WERI-Rb-1 (cell line): ENCODE measurements around the gene SSTR4.

Source experiments
- DNase-seq: peaks from one replicate; pipeline ENCODE4 v3.0.0-alpha.2; 2020
- H3K27ac ChIP-seq: fragments of 250-450 bp; sonication (Bioruptor Pico); 2 replicates; pipeline ENCODE4 v1.5.1; 2020; ENCODE audit warnings: mild to moderate bottlenecking, moderate library complexity
- H3K27me3 ChIP-seq: fragments of 250-450 bp; sonication (Bioruptor Pico); 2 replicates; pipeline ENCODE4 v1.5.1; 2021; ENCODE audit warnings: mild to moderate bottlenecking, low read depth, moderate library complexity; ENCODE audit not compliant: insufficient read depth, severe bottlenecking
- H3K36me3 ChIP-seq: fragments of 250-450 bp; sonication (Bioruptor Pico); 2 replicates; pipeline ENCODE4 v1.5.1; 2020; ENCODE audit warnings: mild to moderate bottlenecking, moderate library complexity
- H3K4me3 ChIP-seq: 2 replicates; pipeline ENCODE4 v1.5.1; 2011; ENCODE audit warnings: low read depth, mild to moderate bottlenecking, control low read depth, low read length
- H3K9me3 ChIP-seq: fragments of 250-450 bp; sonication (Bioruptor Pico); 2 replicates; pipeline ENCODE4 v1.5.1; 2021; ENCODE audit warnings: mild to moderate bottlenecking, moderate library complexity; ENCODE audit not compliant: severe bottlenecking
- TF ChIP-seq, protein P1 (sequence below): IDR thresholded peaks from 2 replicates; pipeline ENCODE4 v1.5.1; 2011; ENCODE audit warnings: low read depth, mild to moderate bottlenecking, control low read depth, inconsistent platforms, low read length

Gene SSTR4

DNA sequence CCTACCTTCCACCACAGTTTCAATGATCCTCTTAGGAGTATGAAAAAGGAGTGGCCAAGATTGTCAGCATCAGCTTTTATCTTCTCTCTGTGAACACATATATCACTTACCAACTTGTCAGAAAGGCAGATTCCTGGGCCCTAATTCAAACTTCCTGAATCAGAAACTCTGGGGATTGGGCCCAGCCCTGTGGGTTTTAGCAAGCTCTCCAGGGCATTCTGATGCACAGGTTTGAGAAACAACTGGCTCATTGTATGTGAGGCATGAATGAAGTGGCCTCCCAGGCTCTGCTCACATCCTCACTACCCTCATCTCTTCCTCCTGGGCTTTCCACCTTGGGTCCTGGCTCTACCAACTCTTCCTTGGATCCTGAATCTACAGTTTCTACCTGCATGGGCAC is 27.5 kb downstream of the SSTR4 start:
- Histone ChIP-seq H3K36me3 (no peaks in the 10 kb centered on the region), H3K27me3 (peaks cover 82% of the 10 kb centered on the region), H3K4me3 (no peak overlapping the region), H3K27ac (no peak overlapping the region), H3K9me3 (no peaks in the 10 kb centered on the region)
- DNase-seq: no peak
- TF ChIP-seq, protein P1, sequence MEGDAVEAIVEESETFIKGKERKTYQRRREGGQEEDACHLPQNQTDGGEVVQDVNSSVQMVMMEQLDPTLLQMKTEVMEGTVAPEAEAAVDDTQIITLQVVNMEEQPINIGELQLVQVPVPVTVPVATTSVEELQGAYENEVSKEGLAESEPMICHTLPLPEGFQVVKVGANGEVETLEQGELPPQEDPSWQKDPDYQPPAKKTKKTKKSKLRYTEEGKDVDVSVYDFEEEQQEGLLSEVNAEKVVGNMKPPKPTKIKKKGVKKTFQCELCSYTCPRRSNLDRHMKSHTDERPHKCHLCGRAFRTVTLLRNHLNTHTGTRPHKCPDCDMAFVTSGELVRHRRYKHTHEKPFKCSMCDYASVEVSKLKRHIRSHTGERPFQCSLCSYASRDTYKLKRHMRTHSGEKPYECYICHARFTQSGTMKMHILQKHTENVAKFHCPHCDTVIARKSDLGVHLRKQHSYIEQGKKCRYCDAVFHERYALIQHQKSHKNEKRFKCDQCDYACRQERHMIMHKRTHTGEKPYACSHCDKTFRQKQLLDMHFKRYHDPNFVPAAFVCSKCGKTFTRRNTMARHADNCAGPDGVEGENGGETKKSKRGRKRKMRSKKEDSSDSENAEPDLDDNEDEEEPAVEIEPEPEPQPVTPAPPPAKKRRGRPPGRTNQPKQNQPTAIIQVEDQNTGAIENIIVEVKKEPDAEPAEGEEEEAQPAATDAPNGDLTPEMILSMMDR: no peak

DNA sequence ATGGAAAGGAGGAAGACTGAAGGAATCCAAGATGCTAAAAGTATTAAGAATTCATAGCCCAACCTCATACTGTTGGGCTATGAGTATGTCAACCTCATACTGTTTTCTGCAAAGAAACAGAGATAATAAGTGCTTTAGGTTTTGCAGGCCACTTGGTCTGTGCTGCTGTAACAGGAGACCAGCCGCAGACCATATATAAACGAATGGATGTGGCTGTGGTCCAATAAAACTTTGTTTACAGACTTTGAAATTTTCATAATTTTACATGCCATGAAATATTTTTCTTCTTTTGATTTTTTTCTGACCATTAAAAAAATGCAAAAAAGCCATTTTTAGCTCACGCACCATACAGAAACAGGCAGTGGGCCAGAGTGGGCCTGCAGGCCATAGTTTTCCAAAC is 28.1 kb downstream of the SSTR4 start:
- Histone ChIP-seq H3K9me3 (no peaks in the 10 kb centered on the region), H3K36me3 (no peaks in the 10 kb centered on the region), H3K27ac (no peak overlapping the region), H3K4me3 (no peak overlapping the region), H3K27me3 (peaks cover 87% of the 10 kb centered on the region)
- TF ChIP-seq, protein P1: no peak
- DNase-seq: no peak

DNA sequence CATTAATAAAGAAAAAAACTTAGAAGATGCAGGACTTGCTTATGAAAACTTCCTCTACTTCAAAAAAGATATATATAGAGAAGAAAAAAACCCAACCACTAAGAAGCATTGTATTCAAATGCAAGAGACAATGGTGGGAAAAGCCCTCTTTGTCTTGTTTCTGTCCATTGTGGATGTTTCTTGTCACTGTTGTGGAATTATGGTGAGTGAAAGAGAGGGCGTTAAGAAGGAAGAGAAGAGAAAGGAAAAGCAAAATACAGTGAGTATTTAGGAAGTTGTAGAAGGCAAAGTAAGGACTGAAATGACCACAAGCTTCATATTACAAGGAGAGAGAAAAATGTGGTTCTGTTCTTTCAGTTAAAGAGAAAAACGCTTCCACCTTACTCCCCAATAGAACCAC is 28.5 kb downstream of the SSTR4 start:
- no peaks in the 10 kb centered on the region for H3K9me3 ChIP-seq
- TF ChIP-seq, protein P1: no peak
- H3K4me3 ChIP-seq: no peak overlapping the region
- H3K36me3 ChIP-seq: no peaks in the 10 kb centered on the region
- H3K27ac ChIP-seq: no peak overlapping the region
- peaks cover 90% of the 10 kb centered on the region for H3K27me3 ChIP-seq
- no peak for DNase-seq

DNA sequence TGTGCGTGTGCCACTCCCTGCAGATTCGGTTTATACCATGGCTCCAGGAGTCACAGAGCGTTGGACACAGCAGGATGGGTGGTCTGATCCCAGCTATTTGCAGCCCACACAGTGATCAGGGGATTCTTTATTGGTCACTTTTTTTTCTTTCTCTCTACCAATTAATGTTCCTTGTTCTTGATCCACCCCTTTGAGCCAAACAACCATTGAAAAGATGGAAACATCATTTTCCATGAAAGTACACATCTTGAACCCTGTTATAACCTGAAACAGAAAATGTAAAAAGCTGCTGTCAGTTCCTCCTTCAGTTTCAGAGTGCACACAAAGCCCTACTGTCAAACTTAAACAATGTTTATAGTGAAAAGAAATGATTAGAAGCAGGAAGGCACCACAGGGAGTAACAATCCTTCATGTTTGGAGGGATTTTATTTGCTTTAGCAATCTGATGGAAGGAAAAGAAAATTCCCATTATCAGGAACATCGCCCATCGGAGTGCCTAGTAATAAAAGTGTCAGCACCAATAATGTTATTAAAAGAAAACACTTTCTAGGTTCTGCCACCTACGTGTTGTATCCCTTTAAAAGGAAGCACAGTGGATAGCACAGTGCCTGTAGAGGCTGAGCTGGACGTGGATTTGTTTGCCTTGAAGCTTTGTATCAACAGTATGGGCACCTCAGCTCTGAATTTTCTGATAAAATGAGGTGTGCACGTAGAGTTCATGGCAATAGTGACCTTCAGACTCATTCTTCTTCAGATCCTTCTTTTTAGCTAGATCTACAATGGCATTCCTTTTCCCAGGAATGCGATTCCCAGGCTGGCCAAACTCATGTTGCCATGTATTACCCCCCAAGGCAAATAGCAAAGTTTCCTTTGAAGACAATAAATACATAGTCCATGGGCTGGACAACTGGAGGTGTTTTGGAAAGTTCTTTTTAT is 30.4 kb downstream of the SSTR4 start:
- no peaks in the 10 kb centered on the region for H3K36me3 ChIP-seq
- TF ChIP-seq, protein P1: no peak
- H3K4me3 ChIP-seq: no peak overlapping the region
- no peak for DNase-seq
- H3K9me3 ChIP-seq: no peaks in the 10 kb centered on the region
- H3K27me3 ChIP-seq: peaks cover 86% of the 10 kb centered on the region
- H3K27ac ChIP-seq: no peak overlapping the region

DNA sequence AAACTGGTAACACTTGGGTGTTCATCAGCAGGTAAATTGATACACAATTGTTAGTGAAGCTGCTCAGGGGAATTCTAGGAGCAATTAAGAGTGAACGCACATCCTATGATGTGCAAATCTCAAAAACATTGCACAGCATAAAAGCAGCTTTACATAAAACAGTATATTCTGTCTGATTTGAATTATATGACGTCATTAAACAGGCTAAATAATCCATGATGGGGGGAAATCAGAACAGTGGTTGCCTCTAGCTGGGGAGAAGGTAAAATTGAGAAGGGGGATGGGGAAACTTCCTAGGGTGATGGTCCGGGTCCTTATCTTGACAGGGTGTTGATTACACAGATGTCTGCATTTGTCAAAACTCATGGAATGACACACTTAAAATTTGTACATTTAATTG is 31.7 kb downstream of the SSTR4 start:
- Histone ChIP-seq H3K9me3 (no peaks in the 10 kb centered on the region), H3K27ac (no peak overlapping the region), H3K27me3 (peaks cover 80% of the 10 kb centered on the region), H3K4me3 (no peak overlapping the region), H3K36me3 (no peaks in the 10 kb centered on the region)
- TF ChIP-seq, protein P1: no peak
- DNase-seq: no peak
